GM12878 (cell line): ENCODE data around the gene ADISSP. TPM values are rescaled to one million over a fixed set of nuclear protein-coding genes. Genes with fewer than 3 reads are reported as not detected.

Experiments used
- ASH2L ChIP-seq: fragments of 300-600, 200-600 bp; sonication (generic); IDR thresholded peaks from 2 replicates; pipeline ENCODE4 v1.6.1; 2017; ENCODE audit warnings: low read depth, mild to moderate bottlenecking, borderline replicate concordance
- BACH1 ChIP-seq: fragments of 450-650 bp; IDR thresholded peaks from 2 replicates; pipeline ENCODE4 v1.6.1; 2017; ENCODE audit warnings: mild to moderate bottlenecking, borderline replicate concordance
- CEBPZ ChIP-seq: fragments of 150-350 bp; IDR thresholded peaks from 2 replicates; pipeline ENCODE4 v1.6.1; 2016; ENCODE audit warnings: low read depth, low read length
- HDAC6 ChIP-seq: fragments of 200-600 bp; sonication (generic); IDR thresholded peaks from one replicate; pipeline ENCODE4 v1.8.0; 2017; ENCODE audit warnings: antibody characterized with exemption; ENCODE audit not compliant: unreplicated experiment
- HSF1 ChIP-seq: fragments of 150-350 bp; IDR thresholded peaks from 2 replicates; pipeline ENCODE4 v1.6.1; 2014; ENCODE audit warnings: mild to moderate bottlenecking, low read depth, low read length
- PKNOX1 ChIP-seq: fragments of 450-650 bp; IDR thresholded peaks from 2 replicates; pipeline ENCODE4 v1.6.1; 2016; ENCODE audit warnings: mild to moderate bottlenecking
- SIX5 ChIP-seq: IDR thresholded peaks from 2 replicates; pipeline ENCODE4 v1.6.1; 2011; ENCODE audit warnings: mild to moderate bottlenecking, low read depth, low read length, moderate library complexity; ENCODE audit not compliant: severe bottlenecking
- SMARCA5 ChIP-seq: fragments of 450-650 bp; IDR thresholded peaks from 2 replicates; pipeline ENCODE4 v1.6.1; 2017; ENCODE audit warnings: mild to moderate bottlenecking
- SMC3 ChIP-seq: IDR thresholded peaks from 2 replicates; pipeline ENCODE4 v1.6.1; 2011; ENCODE audit warnings: low read length, improper control_type of control experiment, borderline replicate concordance
- TBL1XR1 ChIP-seq: IDR thresholded peaks from 2 replicates; pipeline ENCODE4 v1.6.1; 2012; ENCODE audit warnings: low read depth, low read length, improper control_type of control experiment
- YBX1 ChIP-seq: fragments of 450-650 bp; IDR thresholded peaks from 2 replicates; pipeline ENCODE4 v1.6.1; 2016; ENCODE audit warnings: antibody characterized with exemption
- YY1 ChIP-seq: IDR thresholded peaks from 2 replicates; pipeline ENCODE4 v1.6.1; 2011; ENCODE audit warnings: low read depth, mild to moderate bottlenecking, low read length
- ZBTB33 ChIP-seq: fragments of 450-650 bp; IDR thresholded peaks from 2 replicates; pipeline ENCODE4 v1.6.1; 2017; ENCODE audit warnings: mild to moderate bottlenecking
- ZBTB4 ChIP-seq: fragments of 450-650 bp; formaldehyde crosslinking; IDR thresholded peaks from 2 replicates; pipeline ENCODE4 v1.4.0; 2022; ENCODE audit warnings: mild to moderate bottlenecking, moderate library complexity
- ZNF687 ChIP-seq: fragments of 450-650 bp; IDR thresholded peaks from 2 replicates; pipeline ENCODE4 v1.6.1; 2017; ENCODE audit warnings: mild to moderate bottlenecking, moderate library complexity
- polyA plus RNA-seq, 11 experiments: library from polyadenylated mRNA; depleted of rRNA in 4 of 11; unstranded in 6 of 11; stranded (reverse) in 5 of 11; fragments of >200 nt; fragmentation: Nextera tagmentation in 4 of 11; fragmentation: Illumina TruSeq in 1 of 11; extraction: Ambion mirVana in 4 of 11; extraction: Trizol in 1 of 11; gene quantifications; 1 replicate in 1 of 11; 2 replicates in 10 of 11; pipeline versions ENCODE4 v1.2.1 to v1.2.3, GENCODE V29; 2011 to 2016; ENCODE audit warnings: inconsistent platforms in 2 of 11, missing spikeins in 2 of 11, low read depth in 1 of 11
- total RNA-seq, 4 experiments: library from RNA; depleted of rRNA in 3 of 4; stranded (reverse); fragments of >200 nt in 3 of 4; fragmentation: Illumina TruSeq in 1 of 4; extraction: Trizol in 1 of 4; gene quantifications; 2 replicates each; pipeline versions ENCODE4 v1.2.1 to v1.2.3, GENCODE V29; 2013 to 2021

The ADISSP gene
- total and polyA plus RNA-seq, 10 of the 15 experiments (the other 5 are each of a cell fraction or from before 2014, with no cell fraction given), result 0.80 to 96.3 (median 38.6) TPM

GRCh38 chr20:3753098-3753497, 14.5 kb downstream of the ADISSP start (continued):
- TF ChIP-seq SIX5 (no peak), PKNOX1 (no peak), HDAC6 (no peak), BACH1 (no peak), ZBTB4 (no peak), HSF1 (no peak), ZNF687 (no peak), ZBTB33 (no peak), SMC3 (peak; percentile 39; the same call in 1 of the 2 replicates), YY1 (peak; percentile 25; the same call in 1 of the 2 replicates), SMARCA5 (no peak), YBX1 (no peak), ASH2L (no peak), CEBPZ (no peak), TBL1XR1 (no peak)
